GM19452 (cell line): Measurements from ENCODE around the gene HHATL.

Experiments used
- ATAC-seq: cut with Tn5 transposase; IDR thresholded peaks from one replicate; pipeline ENCODE4 v1.9.1; 2021; ENCODE audit not compliant: unreplicated experiment

HHATL gene, protein sequence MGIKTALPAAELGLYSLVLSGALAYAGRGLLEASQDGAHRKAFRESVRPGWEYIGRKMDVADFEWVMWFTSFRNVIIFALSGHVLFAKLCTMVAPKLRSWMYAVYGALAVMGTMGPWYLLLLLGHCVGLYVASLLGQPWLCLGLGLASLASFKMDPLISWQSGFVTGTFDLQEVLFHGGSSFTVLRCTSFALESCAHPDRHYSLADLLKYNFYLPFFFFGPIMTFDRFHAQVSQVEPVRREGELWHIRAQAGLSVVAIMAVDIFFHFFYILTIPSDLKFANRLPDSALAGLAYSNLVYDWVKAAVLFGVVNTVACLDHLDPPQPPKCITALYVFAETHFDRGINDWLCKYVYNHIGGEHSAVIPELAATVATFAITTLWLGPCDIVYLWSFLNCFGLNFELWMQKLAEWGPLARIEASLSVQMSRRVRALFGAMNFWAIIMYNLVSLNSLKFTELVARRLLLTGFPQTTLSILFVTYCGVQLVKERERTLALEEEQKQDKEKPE

DNA sequence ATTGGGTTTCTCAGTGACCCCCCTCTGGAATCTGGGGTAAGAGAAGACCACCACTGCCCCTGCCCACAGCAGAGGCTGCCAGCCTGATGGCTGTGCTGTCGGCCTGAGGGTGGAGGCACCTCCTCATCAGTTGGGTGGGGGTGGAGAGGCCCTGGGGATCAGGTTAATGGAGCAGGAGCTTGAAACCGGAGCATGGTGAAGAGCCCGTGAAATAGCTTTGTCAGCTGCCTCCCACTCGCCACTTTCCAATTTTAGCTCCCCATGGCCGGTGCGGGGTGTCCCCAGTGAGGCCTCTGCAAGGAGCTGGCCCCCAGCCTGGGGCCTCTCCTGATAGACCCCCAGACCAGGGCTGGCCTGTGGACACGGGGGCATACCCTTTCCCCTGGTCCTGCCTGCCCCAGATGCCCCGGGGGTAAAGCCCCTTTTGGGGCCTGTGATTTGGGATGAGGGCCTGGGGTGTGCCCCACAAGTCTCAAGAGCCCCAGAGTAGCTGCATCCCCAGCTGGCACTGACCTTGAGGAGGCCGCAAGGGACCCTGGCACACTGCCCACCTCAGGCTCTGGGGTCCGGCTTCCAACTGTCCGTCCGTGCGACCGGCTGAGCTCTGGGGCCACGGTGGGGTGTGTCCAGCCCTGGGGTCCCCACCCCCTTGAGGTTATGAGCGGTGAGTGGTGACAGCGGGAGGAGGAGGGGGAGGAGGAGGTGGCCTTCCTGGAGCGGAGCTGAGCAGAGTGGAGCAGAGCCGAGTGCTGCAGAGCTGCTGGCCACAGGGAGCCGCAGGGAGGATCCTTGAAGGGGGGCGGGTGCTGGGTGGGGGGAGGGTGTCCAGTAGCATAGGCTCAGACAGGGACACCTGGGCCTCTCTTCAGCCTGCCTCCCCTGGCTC lies at the start of gene HHATL:
TSS of gene HHATL (minus strand) at position 733 of the 886 bp plus-strand sequence. CDS start 1,972 bp downstream, outside the sequence.
- ATAC-seq: no peak

DNA sequence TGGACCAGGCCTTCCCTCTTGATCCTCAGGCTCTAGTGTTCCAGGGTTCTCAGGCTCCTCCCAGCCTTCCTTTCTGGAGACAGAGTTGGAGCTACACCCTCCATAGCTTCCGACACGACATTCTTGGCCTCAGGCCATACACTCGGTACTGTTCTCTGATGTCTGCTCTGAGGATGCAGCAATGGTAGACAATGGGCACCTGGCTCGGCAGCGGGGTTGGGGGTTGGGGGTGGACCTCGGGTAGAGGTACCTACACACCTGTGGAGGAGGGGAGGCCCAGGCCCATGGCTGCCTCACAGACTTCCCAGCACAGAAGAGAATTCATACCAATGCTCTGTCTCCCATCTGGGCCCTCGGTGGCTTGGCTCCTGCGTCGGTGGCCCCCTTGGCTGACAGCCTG lies 49.0 kb upstream of the HHATL start:
- no peak for ATAC-seq

DNA sequence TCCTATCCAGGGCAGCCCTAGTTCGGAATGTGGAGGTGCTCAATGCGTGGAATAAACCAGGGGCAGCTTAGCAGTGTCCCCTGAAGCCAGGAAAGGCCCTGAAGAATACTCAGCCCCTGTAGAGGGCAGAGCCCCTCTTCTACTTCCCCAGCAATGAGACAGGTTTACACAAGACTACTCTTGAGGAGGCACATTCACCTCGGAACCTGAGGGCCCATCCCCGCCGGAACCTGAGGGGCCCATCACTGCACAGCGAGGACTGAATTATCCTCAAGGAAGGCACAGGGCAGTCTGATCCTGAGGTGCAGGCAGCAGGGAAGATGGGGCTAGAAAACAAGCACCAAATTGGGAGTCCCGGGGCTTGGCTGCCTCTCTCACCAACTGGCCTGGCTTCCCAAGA lies 48.2 kb upstream of the HHATL start:
- no peak for ATAC-seq

DNA sequence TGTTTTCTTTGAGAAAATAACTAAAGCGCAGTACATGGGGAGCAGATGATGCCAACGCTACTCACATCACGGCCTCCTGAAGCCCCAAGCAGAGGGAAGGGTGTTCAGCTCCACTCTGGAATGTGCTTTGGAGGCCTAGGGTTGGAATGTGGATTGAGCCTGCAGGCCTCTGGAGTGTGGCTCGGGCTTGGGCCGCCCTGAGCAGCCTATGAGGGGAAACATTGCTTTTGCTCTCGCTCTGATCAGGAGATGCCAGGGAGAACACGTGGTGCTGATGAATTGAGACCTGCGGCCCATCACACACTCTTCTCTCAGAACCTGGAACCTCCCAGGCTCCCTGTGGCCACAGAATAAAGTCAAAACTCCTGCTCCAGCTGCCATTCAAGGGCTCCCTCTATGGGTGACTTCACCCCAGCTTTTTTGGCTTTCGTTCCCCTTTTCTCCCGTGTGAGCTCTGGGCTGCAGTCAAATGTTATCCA lies 47.2 kb upstream of the HHATL start:
- ATAC-seq: no peak

DNA sequence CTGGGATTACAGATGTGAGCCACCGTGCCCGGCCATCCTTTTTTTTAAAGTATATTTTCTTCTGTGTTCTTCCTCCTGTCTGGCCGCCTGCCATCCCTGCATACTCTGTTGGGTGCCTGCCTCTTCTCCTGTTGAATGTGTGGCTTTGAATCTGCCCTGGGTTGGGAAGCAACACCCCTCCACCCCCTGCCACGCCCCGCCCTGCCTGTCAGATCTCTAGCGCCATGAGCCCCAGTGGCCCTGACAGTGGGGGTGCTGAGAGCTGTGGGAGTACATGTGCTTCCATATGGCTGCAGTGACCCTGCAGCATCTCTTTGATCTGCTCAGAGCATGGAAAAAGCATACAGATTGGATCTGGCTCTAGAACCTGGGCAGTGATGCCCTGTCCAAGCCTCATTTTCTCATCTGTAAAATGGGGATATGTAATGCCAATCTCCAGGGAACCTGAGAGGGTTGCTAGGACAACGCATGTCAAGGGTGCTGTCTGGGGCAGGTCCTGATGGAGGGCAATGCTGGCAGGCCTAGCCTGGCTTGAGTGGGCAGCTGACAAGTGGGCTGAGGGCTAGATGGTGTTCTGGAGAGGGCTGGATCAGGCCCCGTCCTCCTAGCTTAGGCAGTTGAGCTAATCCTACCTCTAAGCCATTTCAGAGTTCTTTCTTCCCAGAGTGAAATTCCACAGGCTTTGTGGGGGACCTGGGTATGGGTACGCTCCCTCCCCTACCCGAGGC lies 46.6 kb upstream of the HHATL start:
- no peak for ATAC-seq

DNA sequence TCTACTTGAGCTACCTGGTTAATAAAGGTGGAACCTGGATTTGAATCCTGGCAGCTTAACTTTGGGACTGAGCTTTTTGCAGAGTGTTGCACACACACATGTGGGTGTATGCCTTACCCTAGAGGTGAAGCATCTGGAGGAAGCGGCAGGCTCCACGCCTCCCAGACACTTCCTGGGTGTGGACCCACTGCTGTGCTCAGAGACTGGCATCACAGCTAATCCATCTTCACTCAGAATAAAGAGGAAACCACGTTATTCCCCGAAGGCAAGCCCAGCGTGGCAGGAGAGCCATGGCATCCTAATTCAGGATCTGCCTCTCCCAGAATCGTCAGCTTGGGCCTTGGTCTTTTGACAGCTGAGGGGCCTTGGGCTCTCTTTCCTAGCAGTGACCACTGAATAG lies 45.0 kb upstream of the HHATL start:
- ATAC-seq: no peak

DNA sequence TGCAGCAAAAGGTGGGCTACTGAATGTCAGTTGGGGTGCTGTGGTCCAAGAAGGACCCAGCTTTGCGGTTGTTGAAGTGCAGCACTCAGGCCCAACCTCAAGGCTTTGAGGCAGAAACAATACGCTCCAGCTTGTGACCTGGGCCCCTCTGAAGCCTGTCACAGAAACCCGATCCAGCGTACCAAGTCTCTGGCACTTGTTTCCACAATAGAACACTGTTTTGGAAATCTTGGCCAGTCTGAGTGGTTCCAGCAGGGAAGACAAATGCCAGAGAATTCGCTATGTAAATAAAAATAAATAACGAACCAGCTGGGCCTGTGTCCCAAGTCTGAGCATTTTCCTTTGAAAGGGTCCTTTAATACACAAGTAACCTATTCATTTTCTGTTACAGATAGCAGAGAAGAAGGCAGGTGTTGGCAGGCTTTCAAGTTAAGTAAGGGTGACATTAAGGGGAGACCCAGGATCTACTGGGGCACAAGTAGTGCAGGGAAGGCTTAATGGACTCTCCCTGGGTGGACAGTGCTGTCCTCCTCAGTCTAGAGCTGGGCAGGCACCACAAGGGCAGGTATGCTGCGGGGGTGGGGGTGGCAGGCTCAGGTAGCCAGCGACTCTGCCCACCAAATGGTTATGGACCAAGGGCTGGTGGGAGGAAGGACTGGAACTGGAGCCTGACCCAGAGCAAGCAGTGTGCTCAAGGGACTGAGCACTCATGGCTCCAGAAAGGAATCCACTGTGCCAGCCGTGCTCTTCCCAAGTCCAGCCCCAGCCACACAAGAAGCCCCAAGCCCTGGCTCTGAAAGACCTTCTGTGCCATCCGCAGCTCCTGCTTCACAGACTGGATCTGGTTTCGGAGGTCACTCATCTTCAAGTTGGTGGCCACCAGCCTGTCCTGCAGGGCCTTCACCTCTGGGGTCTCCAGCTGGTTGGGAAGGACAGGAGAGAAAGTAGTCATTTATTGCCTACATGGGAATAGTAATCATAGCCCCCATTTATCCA lies 44.2 kb upstream of the HHATL start:
- ATAC-seq: no peak

DNA sequence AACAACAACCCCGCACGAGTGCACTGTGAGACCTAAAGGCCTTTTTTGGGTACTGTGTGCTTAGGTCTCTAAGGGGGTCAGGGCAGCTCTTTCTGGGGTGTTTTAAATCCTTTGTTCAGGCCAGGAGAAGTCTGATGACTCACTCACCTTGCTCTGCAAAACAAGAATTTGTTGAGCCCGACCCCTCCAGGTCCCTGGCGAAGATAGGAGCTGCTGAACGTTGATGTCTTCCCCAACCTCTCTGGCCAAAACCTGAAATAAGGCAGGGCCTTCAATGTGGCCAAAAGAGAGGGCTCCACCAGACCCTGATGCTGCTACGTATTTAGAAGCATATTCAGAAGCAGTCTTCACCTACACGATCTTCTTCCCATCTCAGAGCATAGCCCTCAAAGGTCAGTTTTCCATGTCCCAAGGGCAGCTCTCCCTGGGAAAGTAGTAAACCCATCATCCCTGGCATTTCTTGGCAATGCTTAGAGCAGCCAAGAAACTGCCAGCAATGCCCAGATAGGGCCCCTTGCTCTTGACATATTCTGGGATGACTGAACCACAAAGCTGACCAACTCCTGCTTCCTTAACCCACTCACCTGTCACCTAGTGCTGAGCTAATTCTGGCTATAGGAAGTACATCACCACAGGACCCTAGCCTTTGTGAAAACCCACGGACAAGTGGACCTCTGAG lies 43.3 kb upstream of the HHATL start:
- ATAC-seq: no peak

DNA sequence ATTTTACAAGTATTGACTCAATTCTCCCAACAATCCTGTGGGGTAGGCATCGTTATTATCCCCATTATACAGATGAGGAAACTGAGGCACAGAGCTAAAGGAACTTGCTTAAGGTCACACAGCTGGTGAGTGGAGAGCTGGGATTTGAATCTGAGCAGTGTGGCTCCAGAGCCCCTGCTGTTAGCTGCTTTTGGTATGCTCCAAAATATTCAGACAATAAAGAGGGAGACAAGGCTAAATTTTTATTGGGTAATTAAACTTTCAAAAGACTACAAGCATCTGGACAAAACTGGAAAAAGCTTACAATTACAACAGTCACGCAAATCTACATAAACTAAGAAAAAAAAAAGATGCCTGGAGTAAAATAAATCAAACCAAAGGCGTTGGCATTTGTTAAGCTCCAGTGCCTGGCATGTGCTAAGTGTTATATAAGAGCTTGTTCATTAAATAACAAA lies 42.7 kb upstream of the HHATL start:
- ATAC-seq: no peak

DNA sequence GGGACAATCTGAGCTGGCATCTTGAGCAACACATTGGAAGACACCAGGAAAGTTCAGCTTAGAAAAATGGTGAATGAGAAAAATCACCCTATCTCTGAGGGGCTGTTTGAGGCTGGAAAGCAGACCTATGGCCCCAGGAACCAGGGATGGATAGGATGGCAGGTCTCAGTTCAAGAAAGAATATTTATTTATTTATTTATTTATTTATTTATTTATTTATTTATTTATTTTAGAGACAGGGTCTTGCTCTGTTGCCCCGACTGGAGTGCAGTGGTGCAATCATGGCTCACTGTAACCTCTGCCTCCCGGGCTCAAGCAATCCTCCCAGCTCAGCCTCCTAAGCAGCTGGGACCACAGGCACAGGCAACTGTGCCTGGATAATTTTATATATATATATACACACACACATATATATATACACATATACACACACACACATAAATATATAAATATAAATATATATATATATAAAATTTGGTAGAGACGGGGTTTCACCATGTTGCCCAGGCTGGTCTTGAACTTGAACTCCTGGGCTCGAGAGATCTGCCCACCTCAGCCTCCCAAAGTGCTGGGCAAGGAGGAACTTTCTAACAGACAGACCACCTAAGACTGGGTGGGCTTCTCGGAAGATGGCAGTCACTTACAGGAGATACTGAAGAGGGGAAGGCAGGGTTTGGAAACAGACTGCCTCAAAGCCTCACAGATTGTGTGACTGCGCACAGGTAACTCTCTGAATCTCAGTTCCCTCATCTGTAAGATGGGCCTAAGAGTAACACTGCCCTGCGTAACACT lies 40.8 kb upstream of the HHATL start:
- no peak for ATAC-seq

DNA sequence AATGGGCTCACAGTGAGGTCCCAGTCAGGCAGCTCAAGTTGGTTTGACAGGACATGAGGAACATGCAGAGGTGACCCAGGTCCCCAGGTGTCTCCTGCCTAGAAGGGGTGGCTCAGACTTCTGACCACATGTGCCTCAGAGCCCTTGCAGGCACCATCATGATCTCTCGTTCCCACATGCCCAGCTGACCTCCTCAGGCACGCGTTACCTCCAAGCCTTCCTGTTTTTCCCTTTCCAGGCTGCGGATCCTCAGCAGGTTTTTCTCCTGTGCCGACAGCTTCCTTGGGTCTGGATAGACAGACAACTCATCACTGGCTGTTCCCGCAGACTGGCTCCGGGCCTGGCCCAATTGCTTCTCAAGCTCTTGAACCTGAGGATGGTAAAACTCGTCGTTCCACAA lies 40.1 kb upstream of the HHATL start:
- ATAC-seq: no peak

DNA sequence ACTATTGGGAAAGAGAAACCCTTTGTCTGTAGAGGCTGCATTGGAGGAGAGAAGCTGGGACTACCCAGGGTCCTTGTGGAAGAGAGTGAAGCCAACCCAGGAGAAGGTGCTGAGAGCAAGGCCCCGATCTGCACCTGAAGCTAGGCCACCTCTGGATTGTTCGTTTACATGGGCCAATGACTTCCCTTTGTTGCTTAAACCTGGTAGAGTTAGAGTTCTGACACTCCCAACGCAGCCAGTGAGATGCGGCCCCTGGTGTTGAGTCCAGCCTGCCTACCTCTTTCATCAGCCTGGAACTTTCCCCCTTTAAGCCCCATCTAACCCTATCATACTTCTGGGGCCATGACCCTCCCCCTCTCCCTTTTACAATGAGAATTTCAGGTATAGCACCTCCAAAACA lies 39.7 kb upstream of the HHATL start:
- no peak for ATAC-seq

DNA sequence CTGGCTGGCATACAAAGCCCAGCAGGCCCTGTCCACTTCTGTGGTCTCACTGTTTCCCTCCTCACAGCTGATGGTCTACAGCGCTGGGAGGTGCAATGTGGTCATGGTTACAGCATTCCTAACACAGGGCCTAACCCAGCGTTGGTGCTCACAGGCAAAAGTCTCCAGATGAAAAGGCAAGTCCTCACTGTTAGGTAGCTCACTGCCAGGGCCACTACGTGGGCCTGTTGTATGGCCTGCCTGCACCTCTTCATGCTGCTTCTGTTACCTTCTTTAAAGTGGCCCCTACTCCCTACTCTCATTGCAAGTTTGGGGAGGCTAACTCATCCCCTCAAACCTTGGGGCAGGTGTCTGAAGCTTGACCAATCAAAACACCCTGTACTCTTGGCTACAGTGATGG lies 39.2 kb upstream of the HHATL start:
- ATAC-seq: no peak

DNA sequence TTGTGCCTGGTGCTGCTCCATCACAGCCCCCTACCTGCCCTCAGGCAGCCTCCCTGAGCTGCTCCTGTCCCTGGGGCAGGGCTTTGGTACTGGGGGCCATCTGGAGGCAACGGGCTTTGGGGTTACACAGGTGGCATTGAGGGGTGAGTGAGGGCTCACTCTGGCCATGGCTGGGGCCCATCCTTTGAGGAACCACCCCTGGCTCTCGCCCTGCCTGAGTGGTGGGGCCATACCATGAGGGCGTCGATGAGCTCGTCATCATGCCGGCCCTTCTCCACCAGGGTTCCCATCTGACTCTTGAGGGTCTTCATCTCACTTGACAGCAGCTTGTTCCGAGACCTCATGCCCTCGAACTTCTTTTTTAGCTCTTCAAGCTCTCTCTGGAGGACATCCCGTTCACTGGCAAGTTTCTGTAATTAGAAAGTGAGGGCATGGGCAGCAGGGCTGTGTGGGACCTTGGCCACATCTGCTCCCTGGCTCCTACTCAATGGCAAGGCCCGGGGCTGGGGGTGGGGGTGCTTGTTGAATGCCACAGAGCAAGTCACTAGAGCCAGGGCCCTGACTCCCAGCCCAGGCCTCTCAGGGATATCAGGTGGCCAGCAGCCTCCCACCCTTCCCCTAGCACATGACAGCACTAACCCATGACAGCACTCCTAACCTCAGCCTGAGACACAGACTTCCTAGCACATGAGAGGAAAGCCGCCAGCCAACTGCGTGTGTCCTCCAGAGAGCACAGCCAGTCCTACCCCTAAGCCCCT lies 37.0 kb upstream of the HHATL start:
- ATAC-seq: no peak

DNA sequence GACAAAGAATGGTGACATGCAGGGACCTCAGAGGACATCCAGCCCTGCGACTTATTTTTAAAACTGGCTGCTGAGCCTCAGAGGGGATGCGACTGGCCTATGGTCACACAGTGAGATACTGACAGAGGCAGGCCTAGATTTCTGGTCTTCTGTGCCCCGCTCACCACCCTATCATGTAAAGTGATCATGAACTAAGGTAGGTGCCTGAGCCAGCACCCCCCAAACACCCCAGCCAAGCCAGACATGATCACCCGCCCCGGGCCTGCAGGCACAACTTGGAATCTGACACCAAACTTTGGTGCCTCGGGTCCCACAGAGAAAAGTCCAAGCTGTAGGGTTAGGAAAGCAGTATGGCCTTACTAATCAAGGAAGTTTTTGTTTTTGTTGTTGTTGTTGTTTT lies 33.9 kb upstream of the HHATL start:
- no peak for ATAC-seq

DNA sequence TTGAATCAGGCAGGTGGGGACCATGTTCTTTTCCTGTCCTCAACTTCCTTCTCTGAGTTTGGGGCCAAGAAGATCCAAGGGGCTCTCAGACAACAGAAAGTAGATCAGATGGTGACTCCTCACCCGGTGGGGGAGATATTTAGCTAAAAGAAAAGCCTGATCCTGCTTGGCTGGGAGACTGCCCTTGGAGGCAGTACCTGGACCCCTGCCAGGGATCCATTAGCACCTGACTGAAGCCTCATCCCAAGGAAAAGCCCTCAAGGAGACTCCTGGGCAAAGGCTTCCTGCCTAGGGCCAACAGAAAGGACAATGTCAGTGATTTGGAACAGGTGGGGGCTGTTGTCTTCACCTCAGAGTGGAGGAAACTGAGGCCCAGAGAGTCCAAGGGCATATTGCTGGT lies 33.5 kb upstream of the HHATL start:
- ATAC-seq: no peak

DNA sequence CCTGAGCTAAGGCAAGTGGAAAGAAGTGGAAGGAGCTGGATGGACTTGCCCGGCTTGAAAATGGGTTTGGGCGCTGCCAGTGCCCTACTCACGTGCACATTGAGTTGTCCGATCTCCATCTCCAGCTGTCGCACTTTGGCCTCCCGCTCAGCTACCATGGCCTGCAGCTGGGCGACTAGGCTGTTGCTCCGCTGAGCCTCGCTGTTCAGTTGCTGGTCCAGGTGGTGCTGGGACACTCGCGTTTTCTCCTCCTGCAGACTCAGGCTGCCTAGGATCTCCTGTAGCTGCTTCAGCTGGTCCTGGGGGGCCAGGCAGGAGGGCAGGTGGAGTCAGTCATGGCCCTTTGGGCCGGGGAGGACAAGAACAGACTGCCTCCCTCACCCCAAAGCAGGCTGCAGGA lies 33.0 kb upstream of the HHATL start:
- ATAC-seq: no peak

DNA sequence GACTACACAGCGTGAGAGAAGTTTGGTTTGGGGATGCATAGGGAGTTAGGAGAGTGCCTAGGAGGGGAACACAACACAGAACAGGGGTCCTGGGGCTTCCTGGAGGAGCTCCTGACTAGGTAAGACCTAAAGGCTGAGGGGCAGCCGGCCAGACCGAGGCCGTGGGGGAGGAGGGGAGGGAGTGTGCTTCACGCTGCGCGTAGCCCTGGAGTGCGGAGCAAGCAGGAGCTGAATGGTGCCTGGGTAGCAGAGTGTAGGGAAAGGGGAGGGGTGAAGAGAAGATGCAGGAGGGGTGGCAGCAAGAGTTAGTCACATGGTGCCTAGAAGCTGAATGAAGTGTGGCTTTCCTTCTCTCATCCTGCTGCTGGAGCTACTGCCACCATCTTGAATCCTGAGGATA lies 32.4 kb upstream of the HHATL start:
- ATAC-seq: no peak
